Measurements from ENCODE around the gene CEP112. TPM values are rescaled to one million over a fixed set of nuclear protein-coding genes. Genes with fewer than 3 reads are reported as not detected.

The CEP112 gene
- total and polyA plus RNA-seq, 2 of the 13 experiments (the other 11 are each of a cell fraction or from before 2014, with no cell fraction given), result 1.2 to 3.4 TPM

DNA sequence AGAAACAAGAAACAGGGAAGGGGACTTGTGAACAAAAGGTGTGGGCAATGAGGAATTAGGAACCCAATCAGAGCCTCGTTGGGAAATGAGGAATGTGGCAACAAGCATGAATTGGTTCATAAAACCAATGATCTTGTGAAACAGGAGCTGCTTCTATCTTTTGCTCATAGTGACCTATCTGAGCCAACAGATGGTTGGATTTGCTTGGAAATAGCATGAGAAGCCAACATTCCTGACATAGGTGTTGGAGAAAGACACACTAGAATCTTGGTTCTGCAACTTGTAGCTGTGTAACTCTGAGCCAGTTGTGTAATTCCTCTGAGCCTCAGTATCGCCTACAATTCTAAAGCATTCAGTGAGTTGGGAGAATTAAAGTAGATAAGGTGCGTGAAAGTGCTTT lies 378.6 kb downstream of the CEP112 start:
- H4K20me1 ChIP-seq (ENCODE audit: insufficient read depth, low read length), result no peaks in the 10 kb centered on the region
- ATAC-seq (no peak), FAIRE-seq (no peak), DNase-seq (ENCODE audit: low spot score) (no peak)
- intact Hi-C loops (cut with micrococcal nuclease; ENCODE audit: unreplicated experiment) (no loop called here), in situ Hi-C loops (cut with HindIII; ENCODE audit: extremely low pct_ligation_motif_present, low pct_unique_long_range_greater_than_20kb) (no loop called here)
- no peak overlapping the region for H3K9ac ChIP-seq (ENCODE audit: insufficient read depth, low read depth, low read length)
- H2AFZ ChIP-seq (ENCODE audit: low read length), result no peak overlapping the region
- no peaks in the 10 kb centered on the region for H3K27me3 ChIP-seq (ENCODE audit: control insufficient read depth in 1 of 2, insufficient read depth in 2 of 2, low read length in 2 of 2)
- ChIA-PET CTCF (ENCODE audit: low intra/inter-chr PET ratio, low total read pairs) (no interaction called here), POLR2A (no interaction called here)
- no peak overlapping the region for H3K4me3 ChIP-seq (replicated peaks in 1 of 3; ENCODE audit: insufficient read depth in 1 of 3, low read depth in 2 of 3, low read length in 3 of 3)
- H3K36me3 ChIP-seq (replicated peaks in 1 of 2; ENCODE audit: control insufficient read depth in 1 of 2, insufficient read depth in 2 of 2, low read length in 2 of 2), result no peaks in the 10 kb centered on the region
- peaks cover 11% of the 10 kb centered on the region for H3K9me3 ChIP-seq (ENCODE audit: low read length)
- no TSS peak for BruUV-seq (replicated peaks)
- no peak overlapping the region for H3K27ac ChIP-seq (ENCODE audit: extremely low read length, insufficient read depth, low read length)
- no peak overlapping the region for H3K4me2 ChIP-seq (ENCODE audit: low read depth, low read length)
- 57% methylated on average over 3 of the region's 3 CpGs for WGBS (ENCODE audit: low lambda C conversion rate)
- H3K4me1 ChIP-seq (ENCODE audit: insufficient read depth, low read length), result no peaks in the 10 kb centered on the region
- no peaks in the 10 kb centered on the region for H3K79me2 ChIP-seq (ENCODE audit: insufficient read depth, low read length)
- TF ChIP-seq ZNF446 (CRISPR knock-in tag; IDR thresholded peaks at IDR 0.05) (no peak), HES4 (CRISPR knock-in tag; IDR thresholded peaks at IDR 0.05; ENCODE audit: borderline replicate concordance) (no peak), SMAD1 (CRISPR knock-in tag; IDR thresholded peaks at IDR 0.05; ENCODE audit: borderline replicate concordance, low read depth) (no peak), ZFP1 (CRISPR knock-in tag; IDR thresholded peaks at IDR 0.05) (no peak), MEIS1 (CRISPR knock-in tag; IDR thresholded peaks at IDR 0.05; ENCODE audit: borderline replicate concordance) (no peak), ZFAT (CRISPR knock-in tag; conservative IDR thresholded peaks at IDR 0.05) (no peak), ZNF329 (CRISPR knock-in tag; IDR thresholded peaks at IDR 0.05; ENCODE audit: low read depth) (no peak), ZNF674 (CRISPR knock-in tag; IDR thresholded peaks at IDR 0.05; ENCODE audit: low read depth) (no peak), ZNF121 (CRISPR knock-in tag; IDR thresholded peaks at IDR 0.05) (no peak), TBP (CRISPR knock-in tag; IDR thresholded peaks at IDR 0.05) (no peak), ETV6 (CRISPR knock-in tag; conservative IDR thresholded peaks at IDR 0.05) (no peak), SAFB2 (CRISPR knock-in tag; IDR thresholded peaks at IDR 0.05; ENCODE audit: borderline replicate concordance, low read depth) (no peak), CREB1 (IDR thresholded peaks at IDR 0.05) (no peak), CREB1 (CRISPR knock-in tag; IDR thresholded peaks at IDR 0.05) (no peak), MEIS2 (CRISPR knock-in tag; IDR thresholded peaks at IDR 0.05) (no peak), MBNL3 (CRISPR knock-in tag; conservative IDR thresholded peaks at IDR 0.05) (no peak)
- TF ChIP-seq, protein P1, sequence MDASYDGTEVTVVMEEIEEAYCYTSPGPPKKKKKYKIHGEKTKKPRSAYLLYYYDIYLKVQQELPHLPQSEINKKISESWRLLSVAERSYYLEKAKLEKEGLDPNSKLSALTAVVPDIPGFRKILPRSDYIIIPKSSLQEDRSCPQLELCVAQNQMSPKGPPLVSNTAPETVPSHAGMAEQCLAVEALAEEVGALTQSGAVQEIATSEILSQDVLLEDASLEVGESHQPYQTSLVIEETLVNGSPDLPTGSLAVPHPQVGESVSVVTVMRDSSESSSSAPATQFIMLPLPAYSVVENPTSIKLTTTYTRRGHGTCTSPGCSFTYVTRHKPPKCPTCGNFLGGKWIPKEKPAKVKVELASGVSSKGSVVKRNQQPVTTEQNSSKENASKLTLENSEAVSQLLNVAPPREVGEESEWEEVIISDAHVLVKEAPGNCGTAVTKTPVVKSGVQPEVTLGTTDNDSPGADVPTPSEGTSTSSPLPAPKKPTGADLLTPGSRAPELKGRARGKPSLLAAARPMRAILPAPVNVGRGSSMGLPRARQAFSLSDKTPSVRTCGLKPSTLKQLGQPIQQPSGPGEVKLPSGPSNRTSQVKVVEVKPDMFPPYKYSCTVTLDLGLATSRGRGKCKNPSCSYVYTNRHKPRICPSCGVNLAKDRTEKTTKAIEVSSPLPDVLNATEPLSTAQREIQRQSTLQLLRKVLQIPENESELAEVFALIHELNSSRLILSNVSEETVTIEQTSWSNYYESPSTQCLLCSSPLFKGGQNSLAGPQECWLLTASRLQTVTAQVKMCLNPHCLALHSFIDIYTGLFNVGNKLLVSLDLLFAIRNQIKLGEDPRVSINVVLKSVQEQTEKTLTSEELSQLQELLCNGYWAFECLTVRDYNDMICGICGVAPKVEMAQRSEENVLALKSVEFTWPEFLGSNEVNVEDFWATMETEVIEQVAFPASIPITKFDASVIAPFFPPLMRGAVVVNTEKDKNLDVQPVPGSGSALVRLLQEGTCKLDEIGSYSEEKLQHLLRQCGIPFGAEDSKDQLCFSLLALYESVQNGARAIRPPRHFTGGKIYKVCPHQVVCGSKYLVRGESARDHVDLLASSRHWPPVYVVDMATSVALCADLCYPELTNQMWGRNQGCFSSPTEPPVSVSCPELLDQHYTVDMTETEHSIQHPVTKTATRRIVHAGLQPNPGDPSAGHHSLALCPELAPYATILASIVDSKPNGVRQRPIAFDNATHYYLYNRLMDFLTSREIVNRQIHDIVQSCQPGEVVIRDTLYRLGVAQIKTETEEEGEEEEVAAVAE (CRISPR knock-in tag; IDR thresholded peaks at IDR 0.05; ENCODE audit: borderline replicate concordance), result no peak
- TF ChIP-seq, protein P2, sequence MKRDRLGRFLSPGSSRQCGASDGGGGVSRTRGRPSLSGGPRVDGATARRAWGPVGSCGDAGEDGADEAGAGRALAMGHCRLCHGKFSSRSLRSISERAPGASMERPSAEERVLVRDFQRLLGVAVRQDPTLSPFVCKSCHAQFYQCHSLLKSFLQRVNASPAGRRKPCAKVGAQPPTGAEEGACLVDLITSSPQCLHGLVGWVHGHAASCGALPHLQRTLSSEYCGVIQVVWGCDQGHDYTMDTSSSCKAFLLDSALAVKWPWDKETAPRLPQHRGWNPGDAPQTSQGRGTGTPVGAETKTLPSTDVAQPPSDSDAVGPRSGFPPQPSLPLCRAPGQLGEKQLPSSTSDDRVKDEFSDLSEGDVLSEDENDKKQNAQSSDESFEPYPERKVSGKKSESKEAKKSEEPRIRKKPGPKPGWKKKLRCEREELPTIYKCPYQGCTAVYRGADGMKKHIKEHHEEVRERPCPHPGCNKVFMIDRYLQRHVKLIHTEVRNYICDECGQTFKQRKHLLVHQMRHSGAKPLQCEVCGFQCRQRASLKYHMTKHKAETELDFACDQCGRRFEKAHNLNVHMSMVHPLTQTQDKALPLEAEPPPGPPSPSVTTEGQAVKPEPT (CRISPR knock-in tag; IDR thresholded peaks at IDR 0.05; ENCODE audit: low read depth), result no peak

Measured in HepG2 (cell line).